Uterus (tissue), 2 donors: Measurements from ENCODE around the gene DEFB131B.
"Not testable (repeated sequence)": the region's sequence is repeated elsewhere in the genome, so short reads cannot be mapped to it uniquely, and the experiment has no call there.

Source experiments
- CTCF ChIP-seq, 4 experiments: fragments of 200-600 bp in 2 of 4; fragments of 450-650 bp in 2 of 4; sonication (generic) in 2 of 4; IDR thresholded peaks; one replicate each; pipeline ENCODE4 v1.5.1; 2016 to 2019; ENCODE audit warnings: antibody characterized with exemption in 4 of 4, mild to moderate bottlenecking in 2 of 4, moderate library complexity in 1 of 4
- POLR2A ChIP-seq, 2 donors: fragments of 450-650 bp; IDR thresholded peaks; one replicate each; pipeline ENCODE4 v1.6.1; 2016; ENCODE audit warnings: antibody characterized with exemption in 2 of 2, mild to moderate bottlenecking in 1 of 2, moderate library complexity in 1 of 2

GRCh38 chr11:71911986-71912340, 33.7 kb downstream of the DEFB131B start:
- not testable (repeated sequence) for TF ChIP-seq CTCF, POLR2A (IDR thresholded peaks at IDR 0.05)
